Airway epithelial cell (primary cell): ENCODE measurements around the gene STRIP2. TPM values are rescaled to one million over a fixed set of nuclear protein-coding genes. Genes with fewer than 3 reads are reported as not detected.

Source experiments
- total RNA-seq: library from RNA; depleted of rRNA; stranded (reverse); fragments of >200 nt; gene quantifications from 2 replicates; pipeline ENCODE4 v1.2.3, GENCODE V29; 2015

The STRIP2 gene, protein sequence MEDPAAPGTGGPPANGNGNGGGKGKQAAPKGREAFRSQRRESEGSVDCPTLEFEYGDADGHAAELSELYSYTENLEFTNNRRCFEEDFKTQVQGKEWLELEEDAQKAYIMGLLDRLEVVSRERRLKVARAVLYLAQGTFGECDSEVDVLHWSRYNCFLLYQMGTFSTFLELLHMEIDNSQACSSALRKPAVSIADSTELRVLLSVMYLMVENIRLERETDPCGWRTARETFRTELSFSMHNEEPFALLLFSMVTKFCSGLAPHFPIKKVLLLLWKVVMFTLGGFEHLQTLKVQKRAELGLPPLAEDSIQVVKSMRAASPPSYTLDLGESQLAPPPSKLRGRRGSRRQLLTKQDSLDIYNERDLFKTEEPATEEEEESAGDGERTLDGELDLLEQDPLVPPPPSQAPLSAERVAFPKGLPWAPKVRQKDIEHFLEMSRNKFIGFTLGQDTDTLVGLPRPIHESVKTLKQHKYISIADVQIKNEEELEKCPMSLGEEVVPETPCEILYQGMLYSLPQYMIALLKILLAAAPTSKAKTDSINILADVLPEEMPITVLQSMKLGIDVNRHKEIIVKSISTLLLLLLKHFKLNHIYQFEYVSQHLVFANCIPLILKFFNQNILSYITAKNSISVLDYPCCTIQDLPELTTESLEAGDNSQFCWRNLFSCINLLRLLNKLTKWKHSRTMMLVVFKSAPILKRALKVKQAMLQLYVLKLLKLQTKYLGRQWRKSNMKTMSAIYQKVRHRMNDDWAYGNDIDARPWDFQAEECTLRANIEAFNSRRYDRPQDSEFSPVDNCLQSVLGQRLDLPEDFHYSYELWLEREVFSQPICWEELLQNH
- total RNA-seq: 3.2 and 3.8 TPM in 2 replicates

DNA sequence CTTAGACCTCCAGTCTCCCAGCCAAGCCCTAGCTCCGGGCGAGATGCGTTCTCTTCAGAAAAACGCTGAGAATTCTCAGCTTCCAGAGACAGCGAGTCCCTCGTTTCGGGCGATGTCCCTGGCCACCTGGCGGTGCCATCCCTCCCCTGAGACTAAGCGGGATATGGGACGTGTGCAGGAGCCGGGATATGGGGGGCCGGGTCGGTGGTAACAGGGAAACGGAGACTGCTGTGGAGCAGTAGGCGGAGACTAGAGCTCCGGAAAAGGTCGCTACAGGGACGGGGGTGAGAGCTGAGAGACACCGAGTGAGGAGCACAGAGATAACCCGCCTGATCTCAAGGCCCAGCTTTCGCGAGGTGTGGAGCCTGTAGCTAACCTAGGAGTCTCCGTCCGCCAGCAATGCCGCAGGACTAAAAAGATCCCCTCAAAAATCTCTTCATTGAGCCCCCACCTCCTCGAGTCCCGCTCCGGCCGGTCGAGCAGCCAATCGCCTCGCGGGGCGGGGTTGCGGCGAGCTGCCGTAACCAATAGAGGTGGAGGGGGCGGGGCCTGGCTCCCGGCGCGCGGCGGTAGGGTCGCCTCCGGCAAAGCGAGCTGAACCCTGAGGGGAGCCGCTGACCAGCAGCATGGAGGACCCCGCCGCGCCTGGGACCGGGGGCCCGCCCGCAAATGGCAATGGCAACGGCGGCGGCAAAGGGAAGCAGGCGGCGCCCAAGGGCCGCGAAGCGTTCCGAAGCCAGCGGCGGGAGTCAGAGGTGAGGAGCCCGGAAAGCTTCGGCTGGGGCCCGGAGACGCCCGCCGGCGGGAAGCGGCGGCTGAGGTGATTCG lies at the start of gene STRIP2:
Gene STRIP2, plus strand, starts transcription at position 586 of the 828 bp plus-strand sequence. Its CDS starts 41 bp downstream, at position 627.

DNA sequence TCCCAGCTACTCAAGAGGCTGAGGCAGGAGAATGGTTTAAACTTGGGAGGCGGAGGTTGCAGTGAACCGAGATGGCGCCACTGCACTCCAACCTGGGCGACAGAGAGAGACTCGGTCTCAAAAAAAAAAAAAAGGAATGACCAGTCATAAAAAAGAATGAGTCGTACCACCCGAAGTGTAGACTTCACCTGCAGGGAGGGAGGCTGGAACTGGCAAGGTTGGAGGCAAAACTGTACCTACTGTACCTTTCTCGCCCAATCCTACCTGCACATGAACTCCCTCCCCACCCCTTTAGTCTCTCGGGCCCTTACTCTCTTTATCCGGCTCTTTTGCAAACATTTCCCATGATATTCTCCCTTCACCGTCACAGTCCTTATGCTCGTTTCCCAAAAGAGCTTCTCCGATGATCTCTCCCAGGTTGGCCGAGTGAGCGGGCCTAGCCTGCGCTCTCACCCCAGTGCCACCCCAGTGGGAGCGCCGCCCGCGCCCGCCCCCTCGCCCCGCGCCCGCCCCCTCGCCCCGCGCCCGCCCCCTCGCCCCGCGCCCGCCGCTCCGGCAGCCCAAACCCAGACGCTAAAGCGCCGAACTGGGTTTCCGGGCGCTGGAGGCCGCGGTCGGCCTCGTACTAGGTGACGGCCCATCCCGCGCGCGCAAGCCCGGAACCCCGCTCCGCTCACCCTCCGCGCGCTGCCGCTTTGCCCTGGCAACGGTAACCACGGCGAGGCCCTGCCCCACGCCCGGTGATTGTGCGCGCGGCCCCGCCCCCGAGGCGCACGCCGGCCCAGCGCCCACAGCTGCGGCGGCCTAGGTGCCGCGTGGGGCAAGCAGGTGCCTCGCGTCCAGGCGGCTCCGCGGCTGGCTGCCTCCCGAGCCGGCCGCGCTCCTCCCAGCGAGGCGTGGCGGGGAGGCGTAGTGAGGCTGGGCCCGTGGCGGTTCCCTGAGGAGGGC lies 67.8 kb downstream of the STRIP2 start, which contains the start of gene SMKR1:
Gene SMKR1, plus strand, starts transcription at position 772 of the 948 bp plus-strand sequence. CDS start 294 bp downstream, outside the sequence.

Other genes with a start within 250 kb of the STRIP2 start
- gene SMO, start 245.8 kb upstream of the STRIP2 start, total RNA-seq: 17.4 and 17.9 TPM in 2 replicates
- 7.4 and 8.7 TPM in 2 replicates for gene AHCYL2, start 209.4 kb upstream of the STRIP2 start, total RNA-seq
- gene SMKR1, start 68.1 kb downstream of the STRIP2 start, total RNA-seq: not detected in 2 replicates
- gene NRF1, start 177.3 kb downstream of the STRIP2 start, total RNA-seq: 5.9 and 7.0 TPM in 2 replicates